Fibroblast of lung (primary cell): ENCODE results near the gene ACOT8. TPM values are rescaled to one million over a fixed set of nuclear protein-coding genes. Genes with fewer than 3 reads are reported as not detected.
A peak's percentile ranks its signal among the peaks of the same experiment; 100 is the strongest.

Experiments
- DNase-seq, 2 donors: peaks; one replicate each; pipeline versions ENCODE4 v3.0.0 to v3.0.0-alpha.2; 2010; ENCODE audit warnings: low read depth in 2 of 2
- H2AFZ ChIP-seq: 2 replicates; pipeline ENCODE4 v1.5.1; 2012; ENCODE audit warnings: low read length, control low read depth, inconsistent platforms
- H3K27ac ChIP-seq: 2 replicates; pipeline ENCODE4 v1.5.1; 2011; ENCODE audit warnings: low read length, control low read depth; ENCODE audit not compliant: insufficient read depth
- H3K27me3 ChIP-seq: 2 replicates; pipeline ENCODE4 v1.5.1; 2011; ENCODE audit warnings: mild to moderate bottlenecking, low read length; ENCODE audit not compliant: control insufficient read depth, insufficient read depth
- H3K36me3 ChIP-seq: 2 replicates; pipeline ENCODE4 v1.5.1; 2011; ENCODE audit warnings: low read length; ENCODE audit not compliant: control insufficient read depth, insufficient read depth
- H3K4me1 ChIP-seq: 2 replicates; pipeline ENCODE4 v1.5.1; 2011; ENCODE audit warnings: low read length; ENCODE audit not compliant: control insufficient read depth, insufficient read depth; ENCODE audit errors: extremely low read depth
- H3K4me2 ChIP-seq: 2 replicates; pipeline ENCODE4 v1.5.1; 2011; ENCODE audit warnings: low read length, control low read depth; ENCODE audit not compliant: insufficient read depth; ENCODE audit errors: extremely low read depth
- H3K4me3 ChIP-seq, 4 experiments: fragments of 200-600 bp in 1 of 4; sonication (generic) in 1 of 4; replicated peaks in 1 of 4; 2 replicates each; pipeline ENCODE4 v1.5.1; 2011 to 2016; ENCODE audit warnings: low read length in 4 of 4, low read depth in 3 of 4, mild to moderate bottlenecking in 3 of 4, control low read depth in 2 of 4, inconsistent platforms in 1 of 4, mixed read lengths in 1 of 4; ENCODE audit not compliant: insufficient read depth in 1 of 4; ENCODE audit errors: control extremely low read depth in 1 of 4
- H3K79me2 ChIP-seq: 2 replicates; pipeline ENCODE4 v1.5.1; 2012; ENCODE audit warnings: mild to moderate bottlenecking, low read length, inconsistent platforms; ENCODE audit not compliant: control insufficient read depth, insufficient read depth
- H3K9ac ChIP-seq: 2 replicates; pipeline ENCODE4 v1.5.1; 2011; ENCODE audit warnings: mild to moderate bottlenecking, low read length, control low read depth; ENCODE audit not compliant: insufficient read depth
- H3K9me3 ChIP-seq: 2 replicates; pipeline ENCODE4 v1.5.1; 2012; ENCODE audit warnings: low read depth, low read length; ENCODE audit not compliant: control insufficient read depth, insufficient read depth
- H4K20me1 ChIP-seq: 2 replicates; pipeline ENCODE4 v1.5.1; 2011; ENCODE audit warnings: low read length; ENCODE audit not compliant: control insufficient read depth, insufficient read depth; ENCODE audit errors: extremely low read depth
- CTCF ChIP-seq, 2 donors: IDR thresholded peaks in 1 of 2; conservative IDR thresholded peaks in 1 of 2; 1 replicate in 1 of 2; 2 replicates in 1 of 2; pipeline ENCODE4 v1.5.1; 2011 to 2012; ENCODE audit warnings: low read length in 2 of 2, control low read depth in 1 of 2, inconsistent platforms in 1 of 2, low read depth in 1 of 2, mild to moderate bottlenecking in 1 of 2
- EZH2 ChIP-seq: IDR thresholded peaks from 2 replicates; pipeline ENCODE4 v1.5.1; 2012; ENCODE audit warnings: low read length, control low read depth, mild to moderate bottlenecking; ENCODE audit errors: missing control alignments
- polyA plus RNA-seq, 2 donors: library from polyadenylated mRNA; depleted of rRNA in 1 of 2; stranded (reverse) in 1 of 2; unstranded in 1 of 2; fragments of >200 nt; gene quantifications; 2 replicates each; pipeline ENCODE4 v1.2.1, GENCODE V29; 2011 to 2012; ENCODE audit warnings: missing spikeins in 1 of 2
- total RNA-seq: library from RNA; depleted of rRNA; stranded (reverse); fragments of >200 nt; gene quantifications from 2 replicates; pipeline ENCODE4 v1.2.1, GENCODE V29; 2014

The ACOT8 gene
- total and polyA plus RNA-seq, 2 donors (not counting 1 experiment from before 2014, with no cell fraction given), result 18.0 to 44.4 TPM

- H3K4me3 ChIP-seq, result peak within 1 kb of the TSS; percentile 77 to 97 (median 84)
- peak within 1 kb of the TSS; percentile 78 for H3K27ac ChIP-seq
- no peaks in the 10 kb centered on the region for H3K9me3 ChIP-seq
- no peaks in the 10 kb centered on the region for H3K27me3 ChIP-seq
- H3K9ac ChIP-seq, result peak within 1 kb of the TSS; percentile 76
- H3K4me2 ChIP-seq, result peak within 1 kb of the TSS; percentile 96
- H4K20me1 ChIP-seq, result no peaks in the 10 kb centered on the region
- peak within 1 kb of the TSS; percentile 50 for H2AFZ ChIP-seq
- TF ChIP-seq EZH2 (no peak), CTCF (conservative IDR thresholded peaks at IDR 0.05 in 1 of 2, IDR thresholded peaks at IDR 0.05 in 1 of 2; ENCODE audit: low read depth in 1 of 2, low read length in 2 of 2) (no peak)
- DNase-seq, result peak; percentile 88 to 95
- H3K36me3 ChIP-seq, result peaks cover 22% of the 10 kb centered on the region
- H3K4me1 ChIP-seq, result peaks cover 8% of the 10 kb centered on the region
- H3K79me2 ChIP-seq, result peaks cover 11% of the 10 kb centered on the region
Observed at GRCh38 chr20:45890985-45891983, 34.1 kb upstream of the ACOT8 start, which contains the start of the genes CTSA and NEURL2. Gene CTSA, plus strand, starts transcription at chr20:45891335. Its CDS starts 234 bp downstream, at chr20:45891569. Gene NEURL2, minus strand, starts transcription at chr20:45891208. Its CDS starts 217 bp downstream, at chr20:45890991.

- Histone ChIP-seq H3K27me3 (no peaks in the 10 kb centered on the region), H2AFZ (peak overlapping the region; percentile 50), H3K36me3 (peaks cover 17% of the 10 kb centered on the region), H3K9ac (peak overlapping the region; percentile 76), H3K4me3 (peak overlapping the region; percentile 77 to 97 (median 84)), H3K27ac (peak overlapping the region; percentile 78), H3K9me3 (no peaks in the 10 kb centered on the region), H4K20me1 (no peaks in the 10 kb centered on the region), H3K4me1 (peaks cover 8% of the 10 kb centered on the region), H3K4me2 (peak overlapping the region; percentile 96), H3K79me2 (peaks cover 11% of the 10 kb centered on the region)
- peak; percentile 81 to 85 for DNase-seq
- TF ChIP-seq CTCF (conservative IDR thresholded peaks at IDR 0.05 in 1 of 2, IDR thresholded peaks at IDR 0.05 in 1 of 2; ENCODE audit: low read depth in 1 of 2, low read length in 2 of 2) (peak; percentile 62 to 79), EZH2 (no peak)
Observed at GRCh38 chr20:45890077-45890984, 33.1 kb upstream of the ACOT8 start.
